ENCODE data around the gene SLIT3. TPM values are rescaled to one million over a fixed set of nuclear protein-coding genes. Genes with fewer than 3 reads are reported as not detected.

Gene SLIT3
- total and polyA plus RNA-seq, 2 experiments from 2014 or later: 0.59 to 0.71 TPM

- H3K27me3 ChIP-seq (ENCODE audit: insufficient read depth): no peaks in the 10 kb centered on the region
- ATAC-seq: no peak
- Mint-ChIP-seq H3K4me1 (peaks cover 10% of the 10 kb centered on the region), H3K9me3 (no peaks in the 10 kb centered on the region), H3K27me3 (ENCODE audit: insufficient read depth, low read depth, poor library complexity) (no peaks in the 10 kb centered on the region), H3K4me3 (no peak overlapping the region; the same call in 2 of the 3 replicates), H3K36me3 (ENCODE audit: low read depth) (no peaks in the 10 kb centered on the region; the same call in 2 of the 3 replicates), H3K27ac (no peak overlapping the region)
- no peaks in the 10 kb centered on the region for H3F3A ChIP-seq (replicated peaks; ENCODE audit: low read depth)
- no peaks in the 10 kb centered on the region for H3K9me2 ChIP-seq (ENCODE audit: insufficient read depth)
- no peak overlapping the region for H2AFZ ChIP-seq
- no peaks in the 10 kb centered on the region; the same call in 1 of the 2 replicates for H3K4me1 ChIP-seq (ENCODE audit: insufficient read depth)
- TF ChIP-seq ZNF462 (CRISPR knock-in tag; IDR thresholded peaks at IDR 0.05) (no peak), ETS1 (IDR thresholded peaks at IDR 0.05) (no peak)
- no peaks in the 10 kb centered on the region for H3K36me3 ChIP-seq (ENCODE audit: insufficient read depth)
- H3K4me3 ChIP-seq: no peak overlapping the region
- no peak overlapping the region for H3K27ac ChIP-seq (ENCODE audit: low read depth)
- no peaks in the 10 kb centered on the region for H4K20me1 ChIP-seq (replicated peaks; ENCODE audit: insufficient read depth)
- no peaks in the 10 kb centered on the region for H3K79me2 ChIP-seq (replicated peaks; ENCODE audit: insufficient read depth)
- no peak overlapping the region for H3K4me2 ChIP-seq
- no peak for DNase-seq (ENCODE audit: low spot score)
Observed at GRCh38 chr5:168961681-168962080, 339.3 kb downstream of the SLIT3 start.

- no peaks in the 10 kb centered on the region for H3K9me3 Mint-ChIP-seq
- no peak overlapping the region for H3K4me3 ChIP-seq
- DNase-seq (ENCODE audit: low spot score) (no peak), ATAC-seq (no peak)
- H3K9me2 ChIP-seq (ENCODE audit: insufficient read depth): no peaks in the 10 kb centered on the region
- H3K27me3 ChIP-seq (ENCODE audit: insufficient read depth): no peaks in the 10 kb centered on the region
- no peaks in the 10 kb centered on the region; the same call in 2 of the 3 replicates for H3K36me3 Mint-ChIP-seq (ENCODE audit: low read depth)
- no peak overlapping the region for H3K4me2 ChIP-seq
- no peak overlapping the region for H3K27ac ChIP-seq (ENCODE audit: low read depth)
- no peak overlapping the region for H2AFZ ChIP-seq
- no peaks in the 10 kb centered on the region for H4K20me1 ChIP-seq (replicated peaks; ENCODE audit: insufficient read depth)
- H3K27ac Mint-ChIP-seq: no peak overlapping the region
- no peaks in the 10 kb centered on the region for H3K27me3 Mint-ChIP-seq (ENCODE audit: insufficient read depth, low read depth, poor library complexity)
- no peaks in the 10 kb centered on the region; the same call in 1 of the 2 replicates for H3K4me1 ChIP-seq (ENCODE audit: insufficient read depth)
- no peaks in the 10 kb centered on the region for H3K36me3 ChIP-seq (ENCODE audit: insufficient read depth)
- no peaks in the 10 kb centered on the region for H3F3A ChIP-seq (replicated peaks; ENCODE audit: low read depth)
- H3K4me1 Mint-ChIP-seq: peaks cover 10% of the 10 kb centered on the region
- H3K4me3 Mint-ChIP-seq: no peak overlapping the region
- no peaks in the 10 kb centered on the region for H3K79me2 ChIP-seq (replicated peaks; ENCODE audit: insufficient read depth)
- TF ChIP-seq CREB1 (CRISPR knock-in tag; IDR thresholded peaks at IDR 0.05; ENCODE audit: low read depth): no peak
- no peak for TF ChIP-seq REST (IDR thresholded peaks at IDR 0.05; ENCODE audit: unreplicated experiment)
- TF ChIP-seq ETS1 (IDR thresholded peaks at IDR 0.05): no peak
- no peak for TF ChIP-seq EZH2phosphoT487 (IDR thresholded peaks at IDR 0.05; ENCODE audit: unreplicated experiment)
- no peak for TF ChIP-seq POLR2AphosphoS5 (IDR thresholded peaks at IDR 0.05; ENCODE audit: low read depth)
- TF ChIP-seq CTCF (conservative IDR thresholded peaks at IDR 0.05; ENCODE audit: low read depth in 2 of 2): no peak
Observed at GRCh38 chr5:168960497-168960896, 340.4 kb downstream of the SLIT3 start.

Measured in GM23338 (cell line).